Endothelial cell of umbilical vein (primary cell): ENCODE data around the gene ARHGAP21.

ENCODE experiments used
- EZH2 ChIP-seq: IDR thresholded peaks from 2 replicates; pipeline ENCODE4 v1.6.1; 2012; ENCODE audit warnings: borderline replicate concordance, low read depth, mild to moderate bottlenecking, moderate library complexity, low read length, inconsistent platforms; ENCODE audit not compliant: severe bottlenecking
- MAX ChIP-seq: IDR thresholded peaks from 2 replicates; pipeline ENCODE4 v1.6.1; 2011; ENCODE audit not compliant: insufficient read depth, insufficient read length
- POLR2A ChIP-seq: IDR thresholded peaks from 2 replicates; pipeline ENCODE4 v1.6.1; 2012; ENCODE audit warnings: low read depth, mild to moderate bottlenecking, control low read depth, low read length

GRCh38 chr10:24541239-24541753 is 182.4 kb downstream of the ARHGAP21 start:
- TF ChIP-seq EZH2 = no peak
- TF ChIP-seq MAX = no peak
- no peak for TF ChIP-seq POLR2A
